GM23338 (cell line): ENCODE data around the gene MYO1F. TPM values are rescaled to one million over a fixed set of nuclear protein-coding genes. Genes with fewer than 3 reads are reported as not detected.

Source experiments
- ATAC-seq: fragments of 200-7000 bp; cut with Tn5 transposase; 3 replicates; pipeline ENCODE4 v1.9.1; 2020
- DNase-seq: peaks from one replicate; pipeline ENCODE4 v3.0.0-alpha.2; 2015; ENCODE audit warnings: low spot score
- H2AFZ ChIP-seq: fragments of 200-600 bp; sonication (generic); 2 replicates; pipeline ENCODE4 v1.8.0; 2016; ENCODE audit warnings: antibody characterized with exemption, mild to moderate bottlenecking, moderate library complexity
- H3F3A ChIP-seq: fragments of 200-600 bp; sonication (generic); replicated peaks from 2 replicates; pipeline ENCODE4 v1.8.0; 2017; ENCODE audit warnings: antibody characterized with exemption, mixed run types, low read depth
- H3K27ac ChIP-seq: fragments of 200-600 bp; sonication (generic); 2 replicates; pipeline ENCODE4 v1.6.1; 2016; ENCODE audit warnings: low read depth
- H3K27me3 ChIP-seq: fragments of 200-600 bp; sonication (generic); 2 replicates; pipeline ENCODE4 v1.8.0; 2016; ENCODE audit warnings: mild to moderate bottlenecking, mixed run types, moderate library complexity; ENCODE audit not compliant: insufficient read depth
- H3K36me3 ChIP-seq: fragments of 200-600 bp; sonication (generic); 2 replicates; pipeline ENCODE4 v1.8.0; 2016; ENCODE audit warnings: mild to moderate bottlenecking; ENCODE audit not compliant: insufficient read depth
- H3K4me1 ChIP-seq: fragments of 200-600 bp; sonication (generic); 2 replicates; pipeline ENCODE4 v1.8.0; 2016; ENCODE audit warnings: mild to moderate bottlenecking, moderate library complexity; ENCODE audit not compliant: insufficient read depth
- H3K4me2 ChIP-seq: fragments of 200-600 bp; sonication (generic); 2 replicates; pipeline ENCODE4 v1.7.1; 2017; ENCODE audit warnings: mixed run types
- H3K4me3 ChIP-seq: fragments of 200-600 bp; sonication (generic); 2 replicates; pipeline ENCODE4 v1.6.1; 2016; ENCODE audit warnings: mixed run types
- H3K79me2 ChIP-seq: fragments of 200-600 bp; sonication (generic); replicated peaks from 2 replicates; pipeline ENCODE4 v1.8.0; 2017; ENCODE audit warnings: mild to moderate bottlenecking; ENCODE audit not compliant: insufficient read depth
- H3K9me2 ChIP-seq: fragments of 200-600 bp; sonication (generic); 2 replicates; pipeline ENCODE4 v1.8.0; 2017; ENCODE audit not compliant: insufficient read depth
- H4K20me1 ChIP-seq: fragments of 200-600 bp; sonication (generic); replicated peaks from 2 replicates; pipeline ENCODE4 v1.8.0; 2017; ENCODE audit warnings: mild to moderate bottlenecking; ENCODE audit not compliant: insufficient read depth
- H3K27ac Mint-ChIP-seq: 2 replicates; pipeline ENCODE4 v1.8.0; 2020; ENCODE audit warnings: inconsistent platforms, mild to moderate bottlenecking, moderate library complexity, mixed read lengths
- H3K27me3 Mint-ChIP-seq: 3 replicates; pipeline ENCODE4 v1.8.0; 2022; ENCODE audit warnings: low read depth, mild to moderate bottlenecking, moderate library complexity, mixed read lengths, inconsistent platforms; ENCODE audit not compliant: insufficient read depth, poor library complexity
- H3K36me3 Mint-ChIP-seq: 3 replicates; pipeline ENCODE4 v1.8.0; 2021; ENCODE audit warnings: low read depth, mild to moderate bottlenecking, inconsistent platforms, moderate library complexity, mixed read lengths
- H3K4me1 Mint-ChIP-seq: 3 replicates; pipeline ENCODE4 v1.8.0; 2020; ENCODE audit warnings: mild to moderate bottlenecking, inconsistent platforms, mixed read lengths
- H3K4me3 Mint-ChIP-seq: 3 replicates; pipeline ENCODE4 v1.8.0; 2021; ENCODE audit warnings: moderate library complexity, mild to moderate bottlenecking, inconsistent platforms, mixed read lengths
- H3K9me3 Mint-ChIP-seq: 3 replicates; pipeline ENCODE4 v1.8.0; 2020; ENCODE audit warnings: moderate library complexity, mild to moderate bottlenecking, inconsistent platforms, mixed read lengths
- CREB1 ChIP-seq: fragments of 250-450 bp; sonication (Bioruptor Pico); IDR thresholded peaks from 2 replicates; pipeline ENCODE4 v1.5.0; 2020; ENCODE audit warnings: low read depth, mild to moderate bottlenecking, moderate library complexity
- CTCF ChIP-seq, 2 experiments: fragments of 200-600 bp in 1 of 2; sonication (generic) in 1 of 2; conservative IDR thresholded peaks; 2 replicates each; pipeline versions ENCODE4 v1.5.1 to v1.6.1; 2016 to 2017; ENCODE audit warnings: antibody characterized with exemption in 2 of 2, low read depth in 2 of 2, mild to moderate bottlenecking in 2 of 2, moderate library complexity in 1 of 2
- EZH2 ChIP-seq: fragments of 200-600 bp; sonication (generic); IDR thresholded peaks from one replicate; pipeline ENCODE4 v1.8.0; 2017; ENCODE audit warnings: antibody characterized with exemption, mild to moderate bottlenecking, low read depth; ENCODE audit not compliant: unreplicated experiment
- EZH2phosphoT487 ChIP-seq: fragments of 200-600 bp; sonication (generic); IDR thresholded peaks from one replicate; pipeline ENCODE4 v1.8.1; 2018; ENCODE audit warnings: antibody characterized with exemption; ENCODE audit not compliant: unreplicated experiment
- JUNB ChIP-seq: IDR thresholded peaks from one replicate; pipeline ENCODE4 v1.6.1; 2016; ENCODE audit warnings: antibody characterized with exemption; ENCODE audit not compliant: unreplicated experiment
- NANOG ChIP-seq: IDR thresholded peaks from 2 replicates; pipeline ENCODE4 v1.6.1; 2016; ENCODE audit warnings: antibody characterized with exemption, borderline replicate concordance
- POLR2AphosphoS5 ChIP-seq: IDR thresholded peaks from 2 replicates; pipeline ENCODE4 v1.6.1; 2016; ENCODE audit warnings: antibody characterized with exemption, low read depth
- STAT1 ChIP-seq: IDR thresholded peaks from one replicate; pipeline ENCODE4 v1.6.1; 2016; ENCODE audit warnings: antibody characterized with exemption; ENCODE audit not compliant: unreplicated experiment
- ZNF114 ChIP-seq: fragments of 250-450 bp; sonication (Bioruptor Pico); IDR thresholded peaks from 2 replicates; pipeline ENCODE4 v1.5.0; 2020; ENCODE audit warnings: mild to moderate bottlenecking, moderate library complexity
- ZNF331 ChIP-seq: fragments of 250-450 bp; sonication (Bioruptor Pico); IDR thresholded peaks from 2 replicates; pipeline ENCODE4 v1.5.0; 2020; ENCODE audit warnings: low read depth, mild to moderate bottlenecking, moderate library complexity
- ZNF462 ChIP-seq: fragments of 250-450 bp; sonication (Bioruptor Pico); IDR thresholded peaks from 2 replicates; pipeline ENCODE4 v1.5.0; 2020; ENCODE audit warnings: mild to moderate bottlenecking, moderate library complexity
- polyA plus RNA-seq: library from polyadenylated mRNA; unstranded; fragments of >200 nt; fragmentation: Nextera tagmentation; extraction: Ambion mirVana; gene quantifications from 2 replicates; pipeline ENCODE4 v1.2.1, GENCODE V29; 2016
- total RNA-seq: library from RNA; depleted of rRNA; stranded (reverse); fragments of >200 nt; shearing (Covaris generic); gene quantifications from 2 replicates; pipeline ENCODE4 v1.2.3, GENCODE V29; 2014
- TF ChIP-seq, protein P1 (sequence below): IDR thresholded peaks from one replicate; pipeline ENCODE4 v1.6.1; 2018; ENCODE audit warnings: antibody characterized with exemption; ENCODE audit not compliant: unreplicated experiment
- TF ChIP-seq, protein P2 (sequence below): IDR thresholded peaks from 2 replicates; pipeline ENCODE4 v1.6.1; 2016; ENCODE audit warnings: antibody characterized with exemption

The MYO1F gene
- total and polyA plus RNA-seq, 2 experiments from 2014 or later = 3.9 to 5.7 TPM

DNA sequence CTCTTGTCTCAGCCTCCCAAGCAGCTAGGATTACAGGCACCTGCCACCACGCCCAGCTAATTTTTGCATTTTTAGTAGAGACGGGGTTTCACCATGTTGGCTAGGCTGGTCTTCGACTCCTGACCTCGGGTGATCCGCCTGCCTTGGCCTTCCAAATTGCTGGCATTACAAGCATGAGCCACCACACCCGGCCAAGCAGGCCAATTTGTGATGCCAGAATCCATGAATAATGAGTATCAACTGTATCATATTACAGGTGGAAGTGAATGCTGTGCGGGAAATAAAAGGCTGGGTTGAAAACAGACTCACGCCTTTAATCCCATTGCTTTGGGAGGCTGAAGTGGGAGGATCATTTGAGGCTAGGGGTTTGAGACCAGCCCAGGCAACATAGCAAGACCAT lies 49.6 kb upstream of the MYO1F start:
- Histone ChIP-seq H2AFZ (no peak overlapping the region), H3F3A (no peaks in the 10 kb centered on the region), H3K27me3 (no peaks in the 10 kb centered on the region), H3K9me2 (no peaks in the 10 kb centered on the region), H4K20me1 (no peaks in the 10 kb centered on the region), H3K36me3 (no peaks in the 10 kb centered on the region), H3K4me2 (no peak overlapping the region), H3K4me1 (peaks cover 8% of the 10 kb centered on the region; the same call in 1 of the 2 replicates), H3K4me3 (no peak overlapping the region), H3K79me2 (no peaks in the 10 kb centered on the region), H3K27ac (no peak overlapping the region)
- DNase-seq = no peak
- ATAC-seq = no peak
- H3K27me3 Mint-ChIP-seq = peaks cover 11% of the 10 kb centered on the region
- no peak overlapping the region for H3K27ac Mint-ChIP-seq
- TF ChIP-seq, protein P1, sequence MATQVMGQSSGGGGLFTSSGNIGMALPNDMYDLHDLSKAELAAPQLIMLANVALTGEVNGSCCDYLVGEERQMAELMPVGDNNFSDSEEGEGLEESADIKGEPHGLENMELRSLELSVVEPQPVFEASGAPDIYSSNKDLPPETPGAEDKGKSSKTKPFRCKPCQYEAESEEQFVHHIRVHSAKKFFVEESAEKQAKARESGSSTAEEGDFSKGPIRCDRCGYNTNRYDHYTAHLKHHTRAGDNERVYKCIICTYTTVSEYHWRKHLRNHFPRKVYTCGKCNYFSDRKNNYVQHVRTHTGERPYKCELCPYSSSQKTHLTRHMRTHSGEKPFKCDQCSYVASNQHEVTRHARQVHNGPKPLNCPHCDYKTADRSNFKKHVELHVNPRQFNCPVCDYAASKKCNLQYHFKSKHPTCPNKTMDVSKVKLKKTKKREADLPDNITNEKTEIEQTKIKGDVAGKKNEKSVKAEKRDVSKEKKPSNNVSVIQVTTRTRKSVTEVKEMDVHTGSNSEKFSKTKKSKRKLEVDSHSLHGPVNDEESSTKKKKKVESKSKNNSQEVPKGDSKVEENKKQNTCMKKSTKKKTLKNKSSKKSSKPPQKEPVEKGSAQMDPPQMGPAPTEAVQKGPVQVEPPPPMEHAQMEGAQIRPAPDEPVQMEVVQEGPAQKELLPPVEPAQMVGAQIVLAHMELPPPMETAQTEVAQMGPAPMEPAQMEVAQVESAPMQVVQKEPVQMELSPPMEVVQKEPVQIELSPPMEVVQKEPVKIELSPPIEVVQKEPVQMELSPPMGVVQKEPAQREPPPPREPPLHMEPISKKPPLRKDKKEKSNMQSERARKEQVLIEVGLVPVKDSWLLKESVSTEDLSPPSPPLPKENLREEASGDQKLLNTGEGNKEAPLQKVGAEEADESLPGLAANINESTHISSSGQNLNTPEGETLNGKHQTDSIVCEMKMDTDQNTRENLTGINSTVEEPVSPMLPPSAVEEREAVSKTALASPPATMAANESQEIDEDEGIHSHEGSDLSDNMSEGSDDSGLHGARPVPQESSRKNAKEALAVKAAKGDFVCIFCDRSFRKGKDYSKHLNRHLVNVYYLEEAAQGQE = no peak
- TF ChIP-seq EZH2phosphoT487 (no peak), STAT1 (no peak), JUNB (no peak), EZH2 (no peak), CREB1 (CRISPR knock-in tag) (no peak), ZNF331 (CRISPR knock-in tag) (no peak), CTCF (conservative IDR thresholded peaks at IDR 0.05; ENCODE audit: low read depth in 2 of 2) (no peak), ZNF462 (CRISPR knock-in tag) (no peak), POLR2AphosphoS5 (no peak), NANOG (no peak), ZNF114 (no peak)
- TF ChIP-seq, protein P2, sequence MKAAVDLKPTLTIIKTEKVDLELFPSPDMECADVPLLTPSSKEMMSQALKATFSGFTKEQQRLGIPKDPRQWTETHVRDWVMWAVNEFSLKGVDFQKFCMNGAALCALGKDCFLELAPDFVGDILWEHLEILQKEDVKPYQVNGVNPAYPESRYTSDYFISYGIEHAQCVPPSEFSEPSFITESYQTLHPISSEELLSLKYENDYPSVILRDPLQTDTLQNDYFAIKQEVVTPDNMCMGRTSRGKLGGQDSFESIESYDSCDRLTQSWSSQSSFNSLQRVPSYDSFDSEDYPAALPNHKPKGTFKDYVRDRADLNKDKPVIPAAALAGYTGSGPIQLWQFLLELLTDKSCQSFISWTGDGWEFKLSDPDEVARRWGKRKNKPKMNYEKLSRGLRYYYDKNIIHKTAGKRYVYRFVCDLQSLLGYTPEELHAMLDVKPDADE = no peak
- H3K4me3 Mint-ChIP-seq = no peak overlapping the region
- peaks cover 44% of the 10 kb centered on the region for H3K9me3 Mint-ChIP-seq
- peaks cover 2% of the 10 kb centered on the region; the same call in 1 of the 3 replicates for H3K4me1 Mint-ChIP-seq
- H3K36me3 Mint-ChIP-seq = no peaks in the 10 kb centered on the region
